ENCODE results near the gene NFATC2IP. TPM values are rescaled to one million over a fixed set of nuclear protein-coding genes. Genes with fewer than 3 reads are reported as not detected.
"Not testable (repeated sequence)": the region's sequence is repeated elsewhere in the genome, so short reads cannot be mapped to it uniquely, and the experiment has no call there.

NFATC2IP gene
- total RNA-seq, 1 experiment from 2014 or later, result 91.0 TPM

- peaks cover 4% of the 10 kb centered on the region for H3K36me3 Mint-ChIP-seq (ENCODE audit: insufficient read depth, unreplicated experiment)
- CTCF ChIA-PET, result no interaction called here
- H3K4me1 Mint-ChIP-seq (ENCODE audit: low read depth, unreplicated experiment), result no peaks in the 10 kb centered on the region
- no TSS peak for BruUV-seq (replicated peaks)
- intact Hi-C loops (cut with micrococcal nuclease; ENCODE audit: unreplicated experiment), result no loop called here
- TF ChIP-seq CTCF (IDR thresholded peaks at IDR 0.05; ENCODE audit: unreplicated experiment), result no peak
- no peak for DNase-seq
- peaks cover 55% of the 10 kb centered on the region for H3K27me3 Mint-ChIP-seq (ENCODE audit: unreplicated experiment)
- H3K9me3 Mint-ChIP-seq (ENCODE audit: low read depth, unreplicated experiment), result no peaks in the 10 kb centered on the region
- H3K27ac Mint-ChIP-seq (ENCODE audit: unreplicated experiment), result no peak overlapping the region
- H3K4me3 Mint-ChIP-seq (ENCODE audit: low read depth, unreplicated experiment), result no peak overlapping the region
Measured at GRCh38 chr16:28936784-28937155, 14.0 kb upstream of the NFATC2IP start.

GRCh38 chr16:28937222-28937876 is 13.4 kb upstream of the NFATC2IP start:
- Mint-ChIP-seq H3K27me3 (ENCODE audit: unreplicated experiment) (peaks cover 53% of the 10 kb centered on the region), H3K9me3 (ENCODE audit: low read depth, unreplicated experiment) (no peaks in the 10 kb centered on the region), H3K4me3 (ENCODE audit: low read depth, unreplicated experiment) (no peak overlapping the region), H3K27ac (ENCODE audit: unreplicated experiment) (no peak overlapping the region), H3K4me1 (ENCODE audit: low read depth, unreplicated experiment) (no peaks in the 10 kb centered on the region), H3K36me3 (ENCODE audit: insufficient read depth, unreplicated experiment) (peaks cover 4% of the 10 kb centered on the region)
- DNase-seq, result no peak
- CTCF ChIA-PET, result no interaction called here
- BruUV-seq (replicated peaks), result no TSS peak
- no peak for TF ChIP-seq CTCF (IDR thresholded peaks at IDR 0.05; ENCODE audit: unreplicated experiment)
- intact Hi-C loops (cut with micrococcal nuclease; ENCODE audit: unreplicated experiment), result no loop called here

- BruUV-seq (replicated peaks), result no TSS peak
- Mint-ChIP-seq H3K36me3 (ENCODE audit: insufficient read depth, unreplicated experiment) (peaks cover 4% of the 10 kb centered on the region), H3K27ac (ENCODE audit: unreplicated experiment) (no peak overlapping the region), H3K27me3 (ENCODE audit: unreplicated experiment) (peaks cover 42% of the 10 kb centered on the region), H3K9me3 (ENCODE audit: low read depth, unreplicated experiment) (no peaks in the 10 kb centered on the region), H3K4me1 (ENCODE audit: low read depth, unreplicated experiment) (no peaks in the 10 kb centered on the region), H3K4me3 (ENCODE audit: low read depth, unreplicated experiment) (no peak overlapping the region)
- intact Hi-C loops (cut with micrococcal nuclease; ENCODE audit: unreplicated experiment), result no loop called here
- CTCF ChIA-PET, result no interaction called here
- DNase-seq, result no peak
- TF ChIP-seq CTCF (IDR thresholded peaks at IDR 0.05; ENCODE audit: unreplicated experiment), result no peak
Measured at GRCh38 chr16:28938721-28939120, 12.0 kb upstream of the NFATC2IP start.

- DNase-seq; CTCF ChIA-PET; intact Hi-C loops (cut with micrococcal nuclease; ENCODE audit: unreplicated experiment): not testable (repeated sequence)
Measured at GRCh38 chr16:28939825-28940224, 10.9 kb upstream of the NFATC2IP start.

GRCh38 chr16:28943281-28943680 is 7.5 kb upstream of the NFATC2IP start:
- no peaks in the 10 kb centered on the region for H3K9me3 Mint-ChIP-seq (ENCODE audit: low read depth, unreplicated experiment)
- TF ChIP-seq CTCF (IDR thresholded peaks at IDR 0.05; ENCODE audit: unreplicated experiment), result no peak
- CTCF ChIA-PET, result no interaction called here
- H3K27me3 Mint-ChIP-seq (ENCODE audit: unreplicated experiment), result peaks cover 11% of the 10 kb centered on the region
- BruUV-seq (replicated peaks), result no TSS peak
- peaks cover 5% of the 10 kb centered on the region for H3K36me3 Mint-ChIP-seq (ENCODE audit: insufficient read depth, unreplicated experiment)
- H3K4me1 Mint-ChIP-seq (ENCODE audit: low read depth, unreplicated experiment), result peaks cover 19% of the 10 kb centered on the region
- H3K4me3 Mint-ChIP-seq (ENCODE audit: low read depth, unreplicated experiment), result no peak overlapping the region
- H3K27ac Mint-ChIP-seq (ENCODE audit: unreplicated experiment), result no peak overlapping the region
- DNase-seq, result no peak
- intact Hi-C loops (cut with micrococcal nuclease; ENCODE audit: unreplicated experiment), result no loop called here

More at GRCh38 chr16:28939825-28940224, 10.9 kb upstream of the NFATC2IP start:
- peaks cover 30% of the 10 kb centered on the region for H3K27me3 Mint-ChIP-seq (ENCODE audit: unreplicated experiment)
- H3K27ac Mint-ChIP-seq (ENCODE audit: unreplicated experiment); H3K36me3 Mint-ChIP-seq (ENCODE audit: insufficient read depth, unreplicated experiment); H3K4me1 Mint-ChIP-seq (ENCODE audit: low read depth, unreplicated experiment); H3K9me3 Mint-ChIP-seq (ENCODE audit: low read depth, unreplicated experiment); H3K4me3 Mint-ChIP-seq (ENCODE audit: low read depth, unreplicated experiment); BruUV-seq (replicated peaks): not testable (repeated sequence)

Measured in Calu3 (cell line).